ENCODE data around the gene METTL23.
A peak's percentile ranks its signal among the peaks of the same experiment; 100 is the strongest.
"Not testable (repeated sequence)": the region's sequence is repeated elsewhere in the genome, so short reads cannot be mapped to it uniquely, and the experiment has no call there.

METTL23 gene

GRCh38 chr17:76714336-76714735, 12.3 kb upstream of the METTL23 start:
- DNase-seq = no peak

DNA sequence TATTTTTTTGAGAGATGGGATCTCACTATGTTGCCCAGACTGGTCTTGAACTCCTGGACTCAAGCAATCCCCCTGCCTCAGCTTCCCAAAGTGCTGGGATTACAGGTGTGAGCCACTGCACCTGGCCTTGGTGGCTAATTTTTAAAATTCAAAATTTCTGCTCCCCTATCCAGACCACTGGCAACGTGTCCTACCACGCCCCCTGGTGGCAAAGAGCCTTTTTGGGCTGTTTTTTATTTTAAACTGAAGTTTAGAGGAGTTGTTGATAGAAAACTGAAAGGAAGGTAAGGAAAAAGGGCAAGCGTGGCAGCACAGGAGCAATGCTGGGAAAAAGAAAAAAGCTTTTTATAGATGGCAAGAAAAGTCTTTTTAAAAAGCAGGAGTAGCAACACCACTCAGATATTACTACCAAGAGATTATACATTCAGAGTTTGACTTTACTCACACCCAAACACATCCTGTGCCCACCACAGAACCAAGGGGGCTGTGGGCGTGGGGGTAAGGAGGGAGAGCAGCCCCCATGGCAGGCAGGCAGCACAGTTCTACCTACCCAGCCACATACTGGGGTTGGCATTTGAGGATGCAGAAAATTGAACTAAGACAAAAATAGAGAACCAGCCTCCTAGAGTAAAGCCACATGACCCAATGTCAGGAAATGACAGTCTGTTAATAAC, 11.7 kb upstream of the METTL23 start:
- peak; percentile 74 for DNase-seq

- no peak for DNase-seq
Measured at GRCh38 chr17:76715496-76715830, 11.2 kb upstream of the METTL23 start.

- no peak for DNase-seq
Measured at GRCh38 chr17:76716146-76716838, 10.3 kb upstream of the METTL23 start.

- no peak for DNase-seq
Measured at GRCh38 chr17:76716839-76717215, 9.8 kb upstream of the METTL23 start.

DNA sequence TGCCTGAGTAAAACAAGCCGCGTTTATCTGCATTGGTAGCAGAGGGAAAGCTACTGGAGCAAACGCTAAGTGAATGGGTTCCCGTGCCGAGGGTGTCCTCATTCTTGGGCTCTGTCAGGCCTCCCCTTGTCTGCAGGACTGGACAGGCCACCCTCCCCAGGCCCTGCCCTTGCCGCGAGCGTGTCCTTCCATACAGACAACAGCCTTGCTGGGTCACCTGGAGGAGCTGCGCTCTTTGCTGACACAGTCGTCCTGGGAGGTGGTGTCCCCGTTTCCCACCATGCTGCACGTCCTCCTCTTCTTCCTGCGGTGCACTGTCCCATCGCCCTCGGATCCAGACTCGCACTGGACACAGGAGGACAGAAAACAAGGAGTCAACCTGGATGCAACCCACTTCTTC, 8.1 kb upstream of the METTL23 start:
- DNase-seq = no peak

- no peak for DNase-seq
Measured at GRCh38 chr17:76720211-76720610, 6.4 kb upstream of the METTL23 start.

GRCh38 chr17:76720941-76721340, 5.7 kb upstream of the METTL23 start:
- DNase-seq = no peak

DNA sequence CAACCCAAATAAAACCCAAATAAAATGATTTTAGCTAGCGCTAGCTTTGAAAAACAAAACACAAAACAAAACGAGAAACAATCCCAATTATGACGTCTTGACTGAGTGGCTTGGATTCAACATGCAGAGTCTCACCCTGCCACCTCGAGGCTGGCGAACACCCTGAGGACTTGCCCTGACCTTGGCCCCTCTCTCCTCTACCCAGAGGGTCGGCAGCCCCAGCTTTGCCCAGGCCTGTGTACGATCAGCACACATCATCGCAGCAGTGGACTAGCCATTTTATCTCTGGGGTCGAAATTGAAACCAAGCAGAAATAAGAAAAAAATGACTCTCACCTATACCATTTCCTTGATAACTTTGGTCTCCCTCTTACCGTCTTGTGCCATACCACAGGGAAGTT, 5.2 kb upstream of the METTL23 start:
- no peak for DNase-seq

GRCh38 chr17:76722279-76722678, 4.4 kb upstream of the METTL23 start:
- no peak for DNase-seq

DNA sequence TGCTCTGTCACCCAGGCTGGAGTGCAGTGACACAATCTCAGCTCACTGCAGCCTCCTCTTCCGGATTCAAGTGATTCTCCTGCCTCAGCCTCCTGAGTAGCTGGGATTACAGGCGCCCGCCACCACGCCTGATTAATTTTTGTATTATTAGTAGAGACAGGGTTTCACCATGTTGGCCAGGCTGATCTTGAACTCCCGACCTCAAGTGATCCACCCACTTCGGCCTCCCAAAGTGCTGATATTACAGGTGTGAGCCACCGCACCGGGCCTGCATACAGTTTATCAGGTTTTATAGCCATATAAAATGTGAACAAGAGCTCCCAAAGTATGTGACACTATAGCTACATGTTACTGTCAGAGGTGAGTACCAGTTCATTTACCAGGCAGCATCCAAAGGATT, 3.7 kb upstream of the METTL23 start:
- DNase-seq = not testable (repeated sequence)

DNA sequence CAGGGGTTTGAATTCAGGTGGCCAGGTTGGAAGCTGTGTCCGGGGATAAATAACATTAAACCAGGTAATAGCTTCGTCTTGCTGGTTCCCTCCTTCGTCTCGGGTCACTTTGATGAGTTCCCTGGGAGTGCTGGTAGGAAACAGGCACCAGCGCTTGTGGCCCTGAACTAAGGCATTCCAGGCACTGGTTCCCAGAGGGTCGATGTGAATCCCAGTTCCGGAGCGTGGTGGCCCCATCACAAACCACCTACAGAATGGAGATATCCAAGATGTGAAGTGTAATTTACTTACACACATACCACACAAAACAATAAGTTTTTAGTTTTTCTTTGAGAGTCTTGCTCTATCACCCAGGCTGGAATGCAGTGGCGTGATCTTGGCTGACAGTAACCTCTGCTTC, 2.8 kb upstream of the METTL23 start:
- no peak for DNase-seq

- peak; percentile 73 for DNase-seq
Measured at GRCh38 chr17:76725580-76726230, 934 bp upstream of the METTL23 start.

DNA sequence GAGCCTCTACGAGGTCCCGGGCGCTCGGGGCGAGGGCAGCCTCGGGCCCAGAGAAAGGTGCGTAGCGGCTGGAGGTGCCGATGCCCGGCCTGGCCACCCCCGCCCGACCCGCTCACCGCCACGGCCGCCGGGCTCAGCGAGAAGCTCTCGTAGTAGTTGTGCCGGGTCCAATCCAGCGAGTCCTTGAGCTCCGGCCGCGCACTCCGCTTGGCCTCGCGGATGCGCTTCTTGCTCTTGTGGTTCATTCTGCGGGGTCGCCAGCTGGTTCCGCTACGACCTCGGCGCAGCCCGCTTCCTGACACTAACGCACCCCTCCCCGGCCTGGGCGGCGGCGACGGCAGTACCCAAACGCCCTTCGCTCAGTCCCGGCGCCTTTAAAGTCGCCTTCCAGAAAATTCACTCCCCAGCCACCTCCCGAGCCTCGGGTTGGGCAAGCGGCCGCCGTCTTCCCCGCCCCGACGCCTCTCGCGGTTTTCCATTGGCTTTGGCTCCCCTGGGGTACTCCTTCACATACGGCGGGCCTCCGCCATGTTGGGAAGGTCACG, 336 bp upstream of the METTL23 start, which contains the start of gene JMJD6:
Gene JMJD6, minus strand, starts transcription at position 376 of the 545 bp plus-strand sequence. Its CDS starts 131 bp downstream, at position 245.
- DNase-seq = no peak

DNA sequence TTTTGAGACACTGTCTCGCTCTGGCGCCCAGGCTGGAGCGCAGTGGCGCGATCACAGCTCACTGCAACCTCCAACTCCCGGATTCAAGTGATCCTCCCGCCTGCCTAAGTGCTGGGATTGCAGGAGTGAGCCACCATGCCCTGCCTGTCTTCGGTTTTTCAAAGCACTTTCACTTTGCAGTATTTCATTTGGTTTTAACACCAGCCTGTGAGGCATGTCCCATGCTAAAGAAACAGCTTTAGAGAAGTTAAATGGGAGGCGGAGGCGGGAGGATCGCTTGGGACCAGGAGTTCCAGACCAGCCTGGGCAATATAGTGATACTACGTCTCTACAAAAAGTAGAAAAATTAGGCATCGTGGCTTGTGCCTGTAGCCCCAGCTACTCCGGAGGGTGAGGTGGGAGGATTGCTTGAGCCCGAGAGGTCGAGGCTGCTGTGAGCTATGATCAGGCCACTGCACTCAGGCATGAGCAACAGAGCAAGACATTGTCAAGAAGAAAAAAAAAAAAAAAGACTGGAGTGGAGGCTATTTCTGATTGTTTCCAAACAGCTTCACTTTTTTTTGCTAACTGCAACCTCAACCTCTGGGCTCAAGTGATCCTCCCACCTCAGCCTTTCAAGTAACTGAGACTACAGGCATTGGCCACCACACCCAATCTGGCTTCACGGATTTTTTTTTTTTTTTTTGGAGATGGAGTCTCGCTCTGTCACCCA, 1.3 kb downstream of the METTL23 start:
- no peak for DNase-seq

DNA sequence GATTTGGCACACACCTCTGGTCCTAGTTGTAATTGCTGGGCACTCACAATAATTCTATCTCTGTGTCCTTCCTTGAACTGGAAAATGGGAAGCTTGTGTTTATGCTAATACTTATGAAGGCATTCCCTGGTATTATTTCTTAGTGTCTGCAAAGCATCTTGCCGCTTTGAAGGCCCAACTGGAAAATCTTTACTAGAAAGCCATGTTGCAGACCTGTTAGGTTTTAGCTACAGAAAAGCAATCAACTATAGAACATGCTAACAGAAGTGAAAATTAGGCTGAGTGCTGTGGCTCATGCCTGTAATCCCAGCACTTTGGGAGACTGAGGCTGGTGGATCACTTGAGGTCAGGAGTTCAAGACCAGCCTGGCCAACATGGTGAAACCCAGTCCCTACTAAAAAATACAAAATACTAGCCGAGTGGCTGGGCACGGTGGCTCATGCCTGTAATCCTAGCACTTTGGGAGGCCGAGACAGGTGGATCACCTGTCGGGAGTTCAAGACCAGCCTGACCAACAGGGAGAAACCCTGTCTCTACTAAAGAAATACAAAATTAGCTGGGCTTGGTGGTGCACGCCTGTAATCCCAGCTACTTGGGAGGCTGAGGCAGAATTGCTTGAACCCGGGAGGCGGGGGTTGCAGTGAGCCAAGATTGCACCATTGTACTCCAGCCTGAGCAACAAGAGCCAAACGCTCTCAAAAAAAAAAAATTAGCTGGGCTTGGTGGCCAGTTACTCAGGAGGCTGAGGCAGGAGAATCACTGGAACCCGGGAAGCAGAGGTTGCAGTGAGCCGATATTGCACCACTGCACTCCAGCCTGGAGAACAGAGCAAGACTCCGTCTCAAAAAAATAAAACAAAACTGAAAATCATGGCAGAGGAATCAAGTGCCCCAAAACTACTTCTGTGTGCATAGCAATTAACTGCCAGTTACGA, 5.4 kb downstream of the METTL23 start:
- DNase-seq = not testable (repeated sequence)

DNA sequence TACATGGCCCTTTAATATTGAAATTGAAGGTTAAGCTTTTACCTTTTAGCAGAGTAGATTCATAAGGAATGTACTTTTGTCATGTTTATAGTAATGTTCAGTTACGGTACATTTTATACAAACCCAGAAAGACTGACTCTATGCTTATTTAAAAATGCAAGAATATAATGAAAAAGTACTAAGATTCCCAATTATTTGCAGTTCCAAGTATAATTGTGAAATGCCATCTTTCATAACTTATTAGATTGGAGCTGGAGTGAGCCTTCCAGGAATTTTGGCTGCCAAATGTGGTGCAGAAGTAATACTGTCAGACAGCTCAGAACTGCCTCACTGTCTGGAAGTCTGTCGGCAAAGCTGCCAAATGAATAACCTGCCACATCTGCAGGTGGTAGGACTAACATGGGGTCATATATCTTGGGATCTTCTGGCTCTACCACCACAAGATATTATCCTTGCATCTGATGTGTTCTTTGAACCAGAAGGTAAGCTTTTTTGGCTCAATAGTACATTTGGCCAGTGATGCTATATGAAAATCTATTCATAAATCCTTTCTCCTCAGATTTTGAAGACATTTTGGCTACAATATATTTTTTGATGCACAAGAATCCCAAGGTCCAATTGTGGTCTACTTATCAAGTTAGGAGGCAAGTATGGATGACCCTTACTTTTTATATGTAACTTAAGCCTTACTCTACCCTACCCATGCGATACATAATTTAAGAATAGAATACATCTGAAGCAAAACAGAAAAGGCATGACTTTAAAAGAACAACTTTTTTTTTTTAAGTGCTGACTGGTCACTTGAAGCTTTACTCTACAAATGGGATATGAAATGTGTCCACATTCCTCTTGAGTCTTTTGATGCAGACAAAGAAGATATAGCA, 6.3 kb downstream of the METTL23 start:
- DNase-seq = no peak

- DNase-seq = no peak
Measured at GRCh38 chr17:76733618-76733957, 6.9 kb downstream of the METTL23 start.

GRCh38 chr17:76734080-76734840, 7.6 kb downstream of the METTL23 start:
- no peak for DNase-seq

- no peak for DNase-seq
Measured at GRCh38 chr17:76735006-76735405, 8.4 kb downstream of the METTL23 start.

Measured in activated CD4-positive, CD25-positive, alpha-beta regulatory T cell treated with anti-CD3 and anti-CD28 coated beads, Interleukin-2, amount 50 U/mL, for 72 hours (primary cell).